ENCODE results near the gene LSAMP. TPM values are rescaled to one million over a fixed set of nuclear protein-coding genes. Genes with fewer than 3 reads are reported as not detected.

LSAMP gene
- 24.0 TPM for total RNA-seq
- polyA plus RNA-seq = 7.9 TPM

- H3K36me3 ChIP-seq (ENCODE audit: insufficient read depth) = no peaks in the 10 kb centered on the region
- 4% methylated on average over 15 of the region's 15 CpGs for WGBS
- peak within 1 kb of the TSS; percentile 39 for H3K4me3 ChIP-seq (ENCODE audit: low read depth, low read length)
- no peak within 1 kb of the TSS for H3K27ac ChIP-seq (ENCODE audit: low read depth)
- peak; percentile 37 for DNase-seq (ENCODE audit: extremely low spot score)
- peaks cover 2% of the 10 kb centered on the region for H3K4me1 ChIP-seq (ENCODE audit: insufficient read depth)
These were observed at the start of gene LSAMP for GRCh38 chr3:116445311-116445841. Gene LSAMP, minus strand, starts transcription at chr3:116445487.

- H3K36me3 ChIP-seq (ENCODE audit: insufficient read depth) = no peaks in the 10 kb centered on the region
- no peak overlapping the region for H3K27ac ChIP-seq (ENCODE audit: low read depth)
- 95% methylated on average over 2 of the region's 2 CpGs for WGBS
- no peak for DNase-seq (ENCODE audit: extremely low spot score)
- H3K4me1 ChIP-seq (ENCODE audit: insufficient read depth) = no peaks in the 10 kb centered on the region
- no peak overlapping the region for H3K4me3 ChIP-seq (ENCODE audit: low read depth, low read length)
These were observed 47.1 kb upstream of the LSAMP start for GRCh38 chr3:116492379-116492778.

- 75% methylated on average over 4 of the region's 4 CpGs for WGBS
- Histone ChIP-seq H3K27ac (ENCODE audit: low read depth) (no peak overlapping the region), H3K4me1 (ENCODE audit: insufficient read depth) (no peaks in the 10 kb centered on the region), H3K4me3 (ENCODE audit: low read depth, low read length) (no peak overlapping the region), H3K36me3 (ENCODE audit: insufficient read depth) (no peaks in the 10 kb centered on the region)
- DNase-seq (ENCODE audit: extremely low spot score) = no peak
These were observed 37.8 kb upstream of the LSAMP start for GRCh38 chr3:116483135-116483534.

GRCh38 chr3:116476691-116477090, 31.4 kb upstream of the LSAMP start:
- DNase-seq (ENCODE audit: extremely low spot score) = no peak
- no peak overlapping the region for H3K27ac ChIP-seq (ENCODE audit: low read depth)
- no peaks in the 10 kb centered on the region for H3K4me1 ChIP-seq (ENCODE audit: insufficient read depth)
- H3K4me3 ChIP-seq (ENCODE audit: low read depth, low read length) = no peak overlapping the region
- H3K36me3 ChIP-seq (ENCODE audit: insufficient read depth) = no peaks in the 10 kb centered on the region

GRCh38 chr3:116474801-116475200, 29.5 kb upstream of the LSAMP start:
- Histone ChIP-seq H3K4me3 (ENCODE audit: low read depth, low read length) (no peak overlapping the region), H3K27ac (ENCODE audit: low read depth) (no peak overlapping the region), H3K4me1 (ENCODE audit: insufficient read depth) (no peaks in the 10 kb centered on the region), H3K36me3 (ENCODE audit: insufficient read depth) (no peaks in the 10 kb centered on the region)
- DNase-seq (ENCODE audit: extremely low spot score) = no peak

- Histone ChIP-seq H3K4me3 (ENCODE audit: low read depth, low read length) (no peak overlapping the region), H3K4me1 (ENCODE audit: insufficient read depth) (no peaks in the 10 kb centered on the region), H3K27ac (ENCODE audit: low read depth) (no peak overlapping the region), H3K36me3 (ENCODE audit: insufficient read depth) (no peaks in the 10 kb centered on the region)
- 17% methylated on average over 2 of the region's 2 CpGs for WGBS
- DNase-seq (ENCODE audit: extremely low spot score) = no peak
These were observed 28.9 kb upstream of the LSAMP start for GRCh38 chr3:116474032-116474780.

DNA sequence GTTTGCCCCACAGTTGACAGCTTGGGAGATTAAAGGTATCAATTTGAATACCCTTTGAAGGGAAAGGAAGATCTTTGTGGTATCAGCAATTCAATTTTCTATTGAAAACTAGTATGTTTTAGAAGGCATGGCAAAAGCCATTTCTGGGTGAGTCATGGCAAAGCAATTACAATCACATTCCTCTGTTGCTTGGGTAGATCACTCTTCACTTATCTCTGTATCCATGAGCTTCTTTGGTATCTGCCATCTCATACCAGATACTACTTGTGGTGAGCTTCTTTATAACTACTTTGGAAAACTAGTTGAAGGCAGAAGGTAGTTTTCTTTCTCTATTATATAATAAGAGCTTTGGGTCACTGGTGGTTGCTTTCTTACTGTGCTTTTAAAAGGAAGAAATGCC, 28.3 kb upstream of the LSAMP start:
- no peaks in the 10 kb centered on the region for H3K36me3 ChIP-seq (ENCODE audit: insufficient read depth)
- no peaks in the 10 kb centered on the region for H3K4me1 ChIP-seq (ENCODE audit: insufficient read depth)
- DNase-seq (ENCODE audit: extremely low spot score) = no peak

GRCh38 chr3:116470605-116471197, 25.4 kb upstream of the LSAMP start:
- WGBS = 58% methylated on average over 4 of the region's 4 CpGs
- Histone ChIP-seq H3K27ac (ENCODE audit: low read depth) (no peak overlapping the region), H3K4me1 (ENCODE audit: insufficient read depth) (no peaks in the 10 kb centered on the region), H3K4me3 (ENCODE audit: low read depth, low read length) (no peak overlapping the region), H3K36me3 (ENCODE audit: insufficient read depth) (no peaks in the 10 kb centered on the region)
- DNase-seq (ENCODE audit: extremely low spot score) = no peak

More for the DNA sequence above, 28.3 kb upstream of the LSAMP start:
- H3K4me3 ChIP-seq (ENCODE audit: low read depth, low read length) = no peak overlapping the region
- no peak overlapping the region for H3K27ac ChIP-seq (ENCODE audit: low read depth)

GRCh38 chr3:116469546-116469945, 24.3 kb upstream of the LSAMP start:
- Histone ChIP-seq H3K27ac (ENCODE audit: low read depth) (no peak overlapping the region), H3K36me3 (ENCODE audit: insufficient read depth) (no peaks in the 10 kb centered on the region), H3K4me3 (ENCODE audit: low read depth, low read length) (no peak overlapping the region), H3K4me1 (ENCODE audit: insufficient read depth) (no peaks in the 10 kb centered on the region)
- no peak for DNase-seq (ENCODE audit: extremely low spot score)
- WGBS = 80% methylated on average over 3 of the region's 3 CpGs

GRCh38 chr3:116464276-116464798, 19.1 kb upstream of the LSAMP start:
- H3K36me3 ChIP-seq (ENCODE audit: insufficient read depth) = no peaks in the 10 kb centered on the region
- H3K27ac ChIP-seq (ENCODE audit: low read depth) = no peak overlapping the region
- no peaks in the 10 kb centered on the region for H3K4me1 ChIP-seq (ENCODE audit: insufficient read depth)
- WGBS = 58% methylated on average over 1 of the region's 1 CpG
- DNase-seq (ENCODE audit: extremely low spot score) = no peak
- no peak overlapping the region for H3K4me3 ChIP-seq (ENCODE audit: low read depth, low read length)

- no peak for DNase-seq (ENCODE audit: extremely low spot score)
- WGBS = 62% methylated on average over 1 of the region's 1 CpG
- no peaks in the 10 kb centered on the region for H3K36me3 ChIP-seq (ENCODE audit: insufficient read depth)
- no peaks in the 10 kb centered on the region for H3K4me1 ChIP-seq (ENCODE audit: insufficient read depth)
- H3K4me3 ChIP-seq (ENCODE audit: low read depth, low read length) = no peak overlapping the region
- no peak overlapping the region for H3K27ac ChIP-seq (ENCODE audit: low read depth)
These were observed 8.5 kb upstream of the LSAMP start for GRCh38 chr3:116453666-116454346.

GRCh38 chr3:116449546-116450350, 4.5 kb upstream of the LSAMP start:
- DNase-seq (ENCODE audit: extremely low spot score) = no peak
- Histone ChIP-seq H3K4me1 (ENCODE audit: insufficient read depth) (peaks cover 2% of the 10 kb centered on the region), H3K27ac (ENCODE audit: low read depth) (no peak overlapping the region), H3K36me3 (ENCODE audit: insufficient read depth) (no peaks in the 10 kb centered on the region), H3K4me3 (ENCODE audit: low read depth, low read length) (no peak overlapping the region)
- WGBS = 51% methylated on average over 3 of the region's 3 CpGs

GRCh38 chr3:116445990-116446389, 703 bp upstream of the LSAMP start:
- Histone ChIP-seq H3K4me1 (ENCODE audit: insufficient read depth) (peaks cover 2% of the 10 kb centered on the region), H3K4me3 (ENCODE audit: low read depth, low read length) (no peak overlapping the region), H3K27ac (ENCODE audit: low read depth) (no peak overlapping the region), H3K36me3 (ENCODE audit: insufficient read depth) (no peaks in the 10 kb centered on the region)
- DNase-seq (ENCODE audit: extremely low spot score) = no peak
- WGBS = 57% methylated on average over 2 of the region's 2 CpGs
